AG10803 (cell line): Measurements from ENCODE around the gene NLN.

Experiments used
- DNase-seq: peaks from one replicate; pipeline ENCODE4 v3.0.0; 2010; ENCODE audit warnings: low read depth
- H3K4me3 ChIP-seq: 2 replicates; pipeline ENCODE4 v1.5.1; 2011; ENCODE audit warnings: mild to moderate bottlenecking, low read length, control low read depth
- TF ChIP-seq, protein P1 (sequence below): conservative IDR thresholded peaks from 2 replicates; pipeline ENCODE4 v1.5.1; 2011; ENCODE audit warnings: mild to moderate bottlenecking, low read length, control low read depth, inconsistent platforms

Gene NLN

DNA sequence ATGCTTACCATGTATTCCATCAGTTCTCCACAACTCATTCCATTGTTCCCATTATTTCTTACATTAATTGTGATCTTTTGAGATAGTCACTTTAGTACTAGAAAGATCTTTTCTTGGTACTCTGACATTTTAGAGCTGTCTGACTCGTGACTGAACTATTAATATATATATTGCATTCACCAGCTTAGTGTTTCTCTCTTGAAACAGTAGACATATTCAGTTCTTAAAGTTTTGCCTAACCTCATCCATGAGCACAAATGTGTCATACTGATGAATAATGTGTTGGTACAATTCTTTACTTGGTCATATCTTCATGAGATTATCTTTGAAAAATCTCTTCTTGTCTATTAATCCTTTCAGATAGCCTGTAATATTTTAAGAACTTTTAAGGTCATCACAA, 74.3 kb downstream of the NLN start:
- no peak overlapping the region for H3K4me3 ChIP-seq
- TF ChIP-seq, protein P1, sequence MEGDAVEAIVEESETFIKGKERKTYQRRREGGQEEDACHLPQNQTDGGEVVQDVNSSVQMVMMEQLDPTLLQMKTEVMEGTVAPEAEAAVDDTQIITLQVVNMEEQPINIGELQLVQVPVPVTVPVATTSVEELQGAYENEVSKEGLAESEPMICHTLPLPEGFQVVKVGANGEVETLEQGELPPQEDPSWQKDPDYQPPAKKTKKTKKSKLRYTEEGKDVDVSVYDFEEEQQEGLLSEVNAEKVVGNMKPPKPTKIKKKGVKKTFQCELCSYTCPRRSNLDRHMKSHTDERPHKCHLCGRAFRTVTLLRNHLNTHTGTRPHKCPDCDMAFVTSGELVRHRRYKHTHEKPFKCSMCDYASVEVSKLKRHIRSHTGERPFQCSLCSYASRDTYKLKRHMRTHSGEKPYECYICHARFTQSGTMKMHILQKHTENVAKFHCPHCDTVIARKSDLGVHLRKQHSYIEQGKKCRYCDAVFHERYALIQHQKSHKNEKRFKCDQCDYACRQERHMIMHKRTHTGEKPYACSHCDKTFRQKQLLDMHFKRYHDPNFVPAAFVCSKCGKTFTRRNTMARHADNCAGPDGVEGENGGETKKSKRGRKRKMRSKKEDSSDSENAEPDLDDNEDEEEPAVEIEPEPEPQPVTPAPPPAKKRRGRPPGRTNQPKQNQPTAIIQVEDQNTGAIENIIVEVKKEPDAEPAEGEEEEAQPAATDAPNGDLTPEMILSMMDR = no peak
- no peak for DNase-seq

DNA sequence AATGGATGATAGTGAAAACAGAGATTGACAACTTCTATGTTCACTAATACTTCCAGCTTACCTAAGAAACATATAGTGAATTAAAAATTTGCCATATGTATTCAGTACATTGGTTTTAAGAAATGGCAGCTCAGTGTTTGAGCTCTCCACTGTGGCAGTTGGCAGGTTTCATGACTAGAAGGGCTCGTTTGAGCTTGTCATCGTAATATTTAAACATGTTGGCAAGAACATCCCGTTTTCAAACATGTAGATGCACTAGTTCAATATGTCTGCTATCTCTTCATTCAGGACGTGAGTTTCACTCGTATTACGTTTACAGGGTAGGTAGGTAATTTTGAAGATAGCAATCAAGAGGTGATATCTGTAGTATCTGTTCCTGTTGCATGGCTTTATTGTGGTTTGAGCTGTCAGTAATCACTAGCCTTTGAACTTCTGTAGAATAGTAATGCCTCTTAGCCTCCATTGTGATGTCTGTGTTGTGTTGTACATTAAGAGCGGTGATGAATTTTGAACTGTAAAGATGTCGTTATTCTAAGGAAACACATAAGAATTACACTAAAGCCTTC, 74.8 kb downstream of the NLN start:
- H3K4me3 ChIP-seq = no peak overlapping the region

DNA sequence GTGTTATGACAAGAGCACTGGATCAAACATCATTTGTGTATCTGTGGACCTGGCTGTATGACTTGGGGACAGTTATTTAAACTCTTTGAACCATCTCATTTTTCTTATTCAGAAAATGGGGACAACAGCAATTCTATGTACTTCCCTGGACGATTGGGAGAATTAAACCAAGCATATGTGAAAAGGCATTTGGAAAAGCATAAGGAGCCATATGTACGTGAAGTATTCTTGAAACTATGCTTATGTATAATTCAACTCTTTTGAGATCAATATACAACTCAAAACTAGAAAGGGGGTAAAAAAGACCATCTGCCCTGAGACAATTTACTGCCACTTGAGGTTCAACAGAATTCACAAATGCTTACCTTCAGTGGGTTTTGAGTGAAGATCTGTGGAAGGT, 75.5 kb downstream of the NLN start:
- no peak for DNase-seq
- H3K4me3 ChIP-seq = no peak overlapping the region
- TF ChIP-seq, protein P1 = no peak

More for the DNA sequence above, 74.8 kb downstream of the NLN start:
- DNase-seq = no peak
- TF ChIP-seq, protein P1 = no peak

DNA sequence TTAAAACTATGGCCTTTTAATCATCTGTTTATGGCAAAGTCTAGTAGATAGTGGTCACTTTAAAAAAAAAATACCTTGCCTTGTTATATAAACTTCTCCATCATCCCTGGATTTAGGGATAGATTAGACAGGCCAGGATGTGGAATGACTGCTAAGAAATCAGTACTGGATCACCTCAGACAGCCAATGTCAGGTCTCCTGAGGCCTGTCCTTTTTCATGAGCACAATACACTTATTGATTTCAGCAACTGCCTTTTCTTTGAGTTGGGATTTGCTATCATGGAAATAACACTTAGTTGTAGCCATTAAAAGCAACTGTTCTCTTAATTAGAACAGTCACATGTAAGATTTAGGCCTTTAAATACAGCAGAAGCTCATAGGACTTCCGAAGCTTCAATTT, 77.9 kb downstream of the NLN start:
- no peak for DNase-seq
- no peak overlapping the region for H3K4me3 ChIP-seq
- TF ChIP-seq, protein P1 = no peak

DNA sequence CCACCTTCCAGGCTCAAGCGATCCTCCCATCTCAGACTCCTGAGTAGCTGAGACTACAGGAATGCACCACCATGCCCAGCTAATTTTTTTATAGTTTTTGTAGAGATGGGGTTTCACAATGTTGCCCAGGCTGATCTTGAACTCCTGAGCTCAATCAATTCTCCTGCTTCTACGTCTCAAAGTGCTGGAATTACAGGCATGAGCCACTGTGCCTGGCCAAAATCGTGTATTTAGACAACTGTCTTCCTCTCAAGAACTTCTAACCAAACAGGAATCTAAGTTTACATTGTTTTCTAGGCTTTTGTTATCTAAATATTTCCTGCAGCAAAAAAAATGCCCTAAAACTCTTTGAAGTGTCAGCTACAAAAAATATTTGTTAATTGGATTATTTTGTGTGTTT, 78.8 kb downstream of the NLN start:
- TF ChIP-seq, protein P1 = no peak
- no peak overlapping the region for H3K4me3 ChIP-seq
- DNase-seq = peak; percentile 63

DNA sequence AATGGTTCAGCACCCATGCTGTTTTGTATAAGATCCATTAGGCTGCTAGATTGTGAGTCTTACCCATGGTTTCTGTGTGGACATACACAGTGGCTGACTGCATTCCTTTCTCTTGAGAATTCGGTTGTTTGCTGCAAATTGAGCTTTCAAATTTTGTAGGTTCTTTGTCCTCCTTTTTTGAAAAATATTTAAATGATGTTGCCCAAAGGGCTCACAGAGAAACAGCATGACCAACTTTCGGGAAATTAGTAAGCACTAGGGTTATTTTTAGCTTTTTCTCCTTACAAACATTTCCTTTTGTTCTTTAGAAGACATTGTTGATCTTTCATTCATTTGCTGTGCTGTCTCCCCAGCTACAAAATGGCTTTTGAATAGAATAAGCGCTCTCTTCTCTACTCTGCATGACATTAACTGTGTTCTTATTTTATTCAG, 79.4 kb downstream of the NLN start:
- peak; percentile 88 for DNase-seq
- TF ChIP-seq, protein P1 = no peak
- no peak overlapping the region for H3K4me3 ChIP-seq

DNA sequence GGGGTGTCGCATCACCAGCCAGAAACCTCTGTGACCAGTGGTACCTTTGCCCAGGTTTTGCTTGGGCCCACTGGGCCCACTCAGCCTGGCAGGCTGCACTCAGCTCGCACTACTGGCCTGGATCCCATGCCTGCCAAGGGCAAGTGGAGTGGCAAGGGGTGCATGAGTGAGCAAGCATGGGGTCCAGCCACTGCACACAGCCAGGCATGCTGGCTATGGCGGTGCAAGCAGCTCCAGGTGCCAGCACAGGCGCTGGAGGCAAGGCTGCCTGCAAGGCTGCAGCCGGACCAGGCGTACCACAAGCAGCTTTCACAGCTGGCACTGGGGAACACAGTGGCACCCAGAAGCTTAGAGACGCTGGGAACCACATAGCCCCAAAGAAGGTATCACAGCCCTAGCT, 80.1 kb downstream of the NLN start:
- H3K4me3 ChIP-seq = no peak overlapping the region
- DNase-seq = no peak
- TF ChIP-seq, protein P1 = no peak
